Vagina (tissue), 2 donors: ENCODE measurements around the gene ASNSD1. TPM values are rescaled to one million over a fixed set of nuclear protein-coding genes. Genes with fewer than 3 reads are reported as not detected.
A peak's percentile ranks its signal among the peaks of the same experiment; 100 is the strongest.

Source experiments
- DNase-seq, 2 donors: peaks; one replicate each; pipeline ENCODE4 v3.0.0-alpha.2; 2017; ENCODE audit errors: extremely low spot score in 2 of 2
- H3K27ac ChIP-seq: fragments of 200-600 bp; sonication (generic); one replicate; pipeline ENCODE4 v1.5.1; 2019
- H3K27me3 ChIP-seq: fragments of 200-600 bp; sonication (generic); one replicate; pipeline ENCODE4 v1.5.1; 2019
- H3K36me3 ChIP-seq, 2 donors: fragments of 200-600 bp; sonication (generic); one replicate each; pipeline ENCODE4 v1.5.1; 2017 to 2019
- H3K4me1 ChIP-seq: fragments of 200-600 bp; sonication (generic); one replicate; pipeline ENCODE4 v1.5.1; 2019
- H3K4me3 ChIP-seq, 2 donors: fragments of 200-600 bp; sonication (generic); 1 replicate in 1 of 2; 2 replicates in 1 of 2; pipeline ENCODE4 v1.5.1; 2016 to 2019
- H3K9me3 ChIP-seq: fragments of 200-600 bp; sonication (generic); one replicate; pipeline ENCODE4 v1.5.1; 2019
- POLR2A ChIP-seq, 2 donors: fragments of 450-650 bp; IDR thresholded peaks; one replicate each; pipeline ENCODE4 v1.6.1; 2017; ENCODE audit warnings: antibody characterized with exemption in 2 of 2, mild to moderate bottlenecking in 2 of 2, moderate library complexity in 2 of 2
- POLR2AphosphoS5 ChIP-seq, 2 donors: sonication (generic); formaldehyde crosslinking; IDR thresholded peaks; one replicate each; pipeline ENCODE4 v1.9.0; 2017; ENCODE audit warnings: antibody characterized with exemption in 2 of 2, mild to moderate bottlenecking in 2 of 2, low read depth in 1 of 2; ENCODE audit not compliant: insufficient read depth in 1 of 2
- intact Hi-C: fragments of 100-400 bp; cut with DNase I; formaldehyde crosslinking; loops from one replicate; pipeline ENCODE4 v1.15.1; 2023
- total RNA-seq: library from RNA; depleted of rRNA; stranded (reverse); fragments of >200 nt; gene quantifications from one replicate; pipeline ENCODE4 v1.2.3, GENCODE V29; 2016
- TF ChIP-seq, protein P1 (sequence below), 3 experiments: fragments of 450-650 bp in 2 of 3; fragments of 200-600 bp in 1 of 3; sonication (generic) in 1 of 3; IDR thresholded peaks; one replicate each; pipeline ENCODE4 v1.5.1; 2017 to 2019; ENCODE audit warnings: antibody characterized with exemption in 3 of 3, mild to moderate bottlenecking in 2 of 3, moderate library complexity in 2 of 3

Gene ASNSD1
- 44.7 TPM for total RNA-seq

GRCh38 chr2:189661148-189661956 lies at the start of gene ASNSD1:
Gene ASNSD1 (plus strand): TSS chr2:189661459. CDS start chr2:189666133, 4,674 bp downstream.
- H3K4me3 ChIP-seq: peak within 1 kb of the TSS; percentile 70 to 91
- intact Hi-C loops: loop anchor here (5.0 kb wide), 1 partner anchor 36 kb away; no protein-coding TSS in a partner anchor
- H3K4me1 ChIP-seq: peaks cover 25% of the 10 kb centered on the region
- H3K36me3 ChIP-seq: no peaks in the 10 kb centered on the region
- TF ChIP-seq, protein P1, sequence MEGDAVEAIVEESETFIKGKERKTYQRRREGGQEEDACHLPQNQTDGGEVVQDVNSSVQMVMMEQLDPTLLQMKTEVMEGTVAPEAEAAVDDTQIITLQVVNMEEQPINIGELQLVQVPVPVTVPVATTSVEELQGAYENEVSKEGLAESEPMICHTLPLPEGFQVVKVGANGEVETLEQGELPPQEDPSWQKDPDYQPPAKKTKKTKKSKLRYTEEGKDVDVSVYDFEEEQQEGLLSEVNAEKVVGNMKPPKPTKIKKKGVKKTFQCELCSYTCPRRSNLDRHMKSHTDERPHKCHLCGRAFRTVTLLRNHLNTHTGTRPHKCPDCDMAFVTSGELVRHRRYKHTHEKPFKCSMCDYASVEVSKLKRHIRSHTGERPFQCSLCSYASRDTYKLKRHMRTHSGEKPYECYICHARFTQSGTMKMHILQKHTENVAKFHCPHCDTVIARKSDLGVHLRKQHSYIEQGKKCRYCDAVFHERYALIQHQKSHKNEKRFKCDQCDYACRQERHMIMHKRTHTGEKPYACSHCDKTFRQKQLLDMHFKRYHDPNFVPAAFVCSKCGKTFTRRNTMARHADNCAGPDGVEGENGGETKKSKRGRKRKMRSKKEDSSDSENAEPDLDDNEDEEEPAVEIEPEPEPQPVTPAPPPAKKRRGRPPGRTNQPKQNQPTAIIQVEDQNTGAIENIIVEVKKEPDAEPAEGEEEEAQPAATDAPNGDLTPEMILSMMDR (IDR thresholded peaks at IDR 0.05): peak; percentile 87 to 99 (median 96)
- TF ChIP-seq POLR2A (IDR thresholded peaks at IDR 0.05) (peak in 1 of 2 donors; percentile 79), POLR2AphosphoS5 (IDR thresholded peaks at IDR 0.05; ENCODE audit: insufficient read depth in 1 of 2, low read depth in 1 of 2) (peak; percentile 98 to 100)
- H3K27ac ChIP-seq: peak within 1 kb of the TSS; percentile 91
- peak; percentile 98 to 99 for DNase-seq
- H3K9me3 ChIP-seq: no peaks in the 10 kb centered on the region
- no peaks in the 10 kb centered on the region for H3K27me3 ChIP-seq

DNA sequence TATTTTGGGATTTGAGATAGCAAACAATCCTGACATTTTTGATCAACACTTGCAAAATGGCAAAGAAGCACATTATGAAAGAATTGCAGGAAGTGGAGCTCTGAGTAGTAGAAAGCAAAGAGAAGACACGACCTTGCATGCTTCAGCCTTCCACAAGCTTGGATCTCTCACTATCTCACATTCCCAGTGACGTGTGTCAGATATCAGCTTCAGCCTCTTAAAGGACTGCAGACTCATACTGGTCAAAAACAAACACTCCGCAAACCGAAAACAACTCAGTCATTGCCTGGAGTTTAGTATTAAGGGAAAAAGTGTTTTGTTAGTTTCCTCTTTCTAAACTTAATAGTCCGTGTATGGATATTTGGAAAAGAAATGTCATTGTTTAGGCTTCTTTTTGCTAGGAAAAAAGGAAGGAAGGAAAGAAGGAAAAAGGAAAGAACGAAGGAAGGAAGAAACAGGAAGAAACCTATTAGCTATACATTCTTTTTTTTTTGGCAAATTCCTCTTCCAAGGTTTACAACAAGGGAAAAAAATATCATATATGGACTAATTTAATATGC lies 48.1 kb upstream of the ASNSD1 start:
- Histone ChIP-seq H3K4me3 (peak overlapping the region; percentile 9 to 25), H3K27ac (peak overlapping the region; percentile 52), H3K36me3 (no peaks in the 10 kb centered on the region), H3K4me1 (peaks cover 42% of the 10 kb centered on the region), H3K27me3 (no peaks in the 10 kb centered on the region), H3K9me3 (no peaks in the 10 kb centered on the region)
- no peak for DNase-seq
- no peak for TF ChIP-seq POLR2AphosphoS5 (IDR thresholded peaks at IDR 0.05; ENCODE audit: insufficient read depth in 1 of 2, low read depth in 1 of 2)
- no peak for TF ChIP-seq POLR2A (IDR thresholded peaks at IDR 0.05)
- TF ChIP-seq, protein P1 (IDR thresholded peaks at IDR 0.05): no peak
- intact Hi-C loops: no loop called here

DNA sequence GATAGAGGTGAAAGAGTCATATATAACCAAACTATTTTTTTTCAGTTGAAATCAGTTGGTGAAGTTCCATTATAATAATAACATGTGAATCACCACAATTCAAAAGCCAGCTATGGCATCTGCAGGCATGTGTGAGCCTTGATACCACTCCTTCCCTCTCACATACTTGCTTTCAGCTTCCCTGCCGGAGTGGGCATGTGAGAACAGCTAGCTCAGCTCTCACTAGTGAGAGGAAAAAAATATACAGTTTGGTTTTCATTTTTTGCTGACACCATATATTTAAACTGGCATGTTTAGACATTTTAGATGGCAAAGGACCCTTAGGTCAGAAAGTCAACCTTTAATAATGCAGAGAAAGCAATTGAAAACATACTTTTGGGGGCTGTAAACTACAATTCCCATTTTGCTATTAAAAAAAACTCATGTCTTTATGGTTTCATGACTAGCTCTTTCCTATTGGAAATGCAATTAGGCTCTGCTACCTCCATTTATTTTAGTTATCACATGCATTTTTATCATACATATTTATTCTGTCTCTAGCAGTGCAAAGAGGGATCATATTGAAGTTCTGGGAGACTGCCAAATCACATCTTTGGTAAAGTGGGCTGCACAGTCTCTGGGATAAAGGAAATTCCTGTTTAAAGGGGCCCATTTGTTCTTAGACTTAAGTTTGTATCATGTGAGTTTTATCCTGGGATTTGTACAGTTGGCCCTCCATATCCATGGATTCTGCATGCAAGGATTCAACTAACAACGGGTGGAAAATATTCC lies 47.4 kb upstream of the ASNSD1 start:
- no peaks in the 10 kb centered on the region for H3K36me3 ChIP-seq
- peak overlapping the region; percentile 9 to 25 for H3K4me3 ChIP-seq
- no peak for DNase-seq
- no peaks in the 10 kb centered on the region for H3K27me3 ChIP-seq
- intact Hi-C loops: no loop called here
- H3K27ac ChIP-seq: peak overlapping the region; percentile 52
- no peak for TF ChIP-seq POLR2AphosphoS5 (IDR thresholded peaks at IDR 0.05; ENCODE audit: insufficient read depth in 1 of 2, low read depth in 1 of 2)
- H3K9me3 ChIP-seq: no peaks in the 10 kb centered on the region
- H3K4me1 ChIP-seq: peaks cover 42% of the 10 kb centered on the region

GRCh38 chr2:189614585-189614984 lies 46.7 kb upstream of the ASNSD1 start:
- Histone ChIP-seq H3K4me1 (peaks cover 34% of the 10 kb centered on the region), H3K36me3 (no peaks in the 10 kb centered on the region), H3K9me3 (no peaks in the 10 kb centered on the region), H3K27me3 (no peaks in the 10 kb centered on the region), H3K4me3 (no peak overlapping the region), H3K27ac (no peak overlapping the region)
- TF ChIP-seq, protein P1 (IDR thresholded peaks at IDR 0.05): no peak
- no peak for TF ChIP-seq POLR2AphosphoS5 (IDR thresholded peaks at IDR 0.05; ENCODE audit: insufficient read depth in 1 of 2, low read depth in 1 of 2)
- TF ChIP-seq POLR2A (IDR thresholded peaks at IDR 0.05): no peak
- no peak for DNase-seq
- intact Hi-C loops: no loop called here

DNA sequence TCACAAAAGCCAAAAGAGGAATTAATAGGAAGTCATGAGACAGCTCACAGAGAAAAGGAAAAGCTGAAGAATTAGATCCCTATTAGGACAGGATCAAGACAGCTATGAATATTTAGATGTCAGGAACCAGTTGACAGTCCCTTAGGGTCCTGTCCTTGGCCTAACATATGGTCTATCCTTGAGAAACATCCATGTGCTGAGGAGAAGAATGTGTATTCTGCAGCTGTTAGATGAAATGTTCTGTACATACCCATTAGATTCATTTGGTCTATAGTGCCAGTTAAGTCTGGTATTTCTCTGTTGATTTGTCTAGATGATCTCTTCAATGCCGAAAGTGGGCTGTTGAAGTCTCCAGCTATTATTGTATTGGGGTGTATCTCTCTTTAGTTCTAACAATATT lies 43.1 kb upstream of the ASNSD1 start:
- no peak for DNase-seq
- intact Hi-C loops: no loop called here
- no peak overlapping the region for H3K4me3 ChIP-seq

More for the DNA sequence above, 43.1 kb upstream of the ASNSD1 start:
- H3K4me1 ChIP-seq: peaks cover 15% of the 10 kb centered on the region
- no peaks in the 10 kb centered on the region for H3K27me3 ChIP-seq
- H3K27ac ChIP-seq: no peak overlapping the region
- TF ChIP-seq POLR2A (IDR thresholded peaks at IDR 0.05): no peak
- TF ChIP-seq POLR2AphosphoS5 (IDR thresholded peaks at IDR 0.05; ENCODE audit: insufficient read depth in 1 of 2, low read depth in 1 of 2): no peak
- TF ChIP-seq, protein P1 (IDR thresholded peaks at IDR 0.05): no peak
- H3K9me3 ChIP-seq: no peaks in the 10 kb centered on the region
- H3K36me3 ChIP-seq: no peaks in the 10 kb centered on the region
